PC-3 (cell line): ENCODE measurements around the gene PDRG1.

Source experiments
- EZH2 ChIP-seq: fragments of 300-600 bp; sonication (generic); IDR thresholded peaks from one replicate; pipeline ENCODE4 v1.6.1; 2017; ENCODE audit warnings: antibody characterized with exemption, mild to moderate bottlenecking, low read length; ENCODE audit not compliant: unreplicated experiment
- EZH2phosphoT487 ChIP-seq: fragments of 300-600 bp; sonication (generic); IDR thresholded peaks from 2 replicates; pipeline ENCODE4 v1.6.1; 2018; ENCODE audit warnings: mild to moderate bottlenecking, antibody characterized with exemption, low read length, borderline replicate concordance
- TF ChIP-seq, protein P1 (sequence below): fragments of 300-600 bp; sonication (generic); conservative IDR thresholded peaks from 2 replicates; pipeline ENCODE4 v1.5.1; 2017; ENCODE audit warnings: antibody characterized with exemption, low read depth, mild to moderate bottlenecking, low read length

- TF ChIP-seq, protein P1, sequence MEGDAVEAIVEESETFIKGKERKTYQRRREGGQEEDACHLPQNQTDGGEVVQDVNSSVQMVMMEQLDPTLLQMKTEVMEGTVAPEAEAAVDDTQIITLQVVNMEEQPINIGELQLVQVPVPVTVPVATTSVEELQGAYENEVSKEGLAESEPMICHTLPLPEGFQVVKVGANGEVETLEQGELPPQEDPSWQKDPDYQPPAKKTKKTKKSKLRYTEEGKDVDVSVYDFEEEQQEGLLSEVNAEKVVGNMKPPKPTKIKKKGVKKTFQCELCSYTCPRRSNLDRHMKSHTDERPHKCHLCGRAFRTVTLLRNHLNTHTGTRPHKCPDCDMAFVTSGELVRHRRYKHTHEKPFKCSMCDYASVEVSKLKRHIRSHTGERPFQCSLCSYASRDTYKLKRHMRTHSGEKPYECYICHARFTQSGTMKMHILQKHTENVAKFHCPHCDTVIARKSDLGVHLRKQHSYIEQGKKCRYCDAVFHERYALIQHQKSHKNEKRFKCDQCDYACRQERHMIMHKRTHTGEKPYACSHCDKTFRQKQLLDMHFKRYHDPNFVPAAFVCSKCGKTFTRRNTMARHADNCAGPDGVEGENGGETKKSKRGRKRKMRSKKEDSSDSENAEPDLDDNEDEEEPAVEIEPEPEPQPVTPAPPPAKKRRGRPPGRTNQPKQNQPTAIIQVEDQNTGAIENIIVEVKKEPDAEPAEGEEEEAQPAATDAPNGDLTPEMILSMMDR: no peak
- TF ChIP-seq EZH2phosphoT487 (no peak), EZH2 (no peak)
These were observed 38.9 kb upstream of the PDRG1 start for GRCh38 chr20:31990641-31991338.
